GM18526 (cell line): ENCODE results near the gene ZFR2.

Source experiments
- POLR2A ChIP-seq: IDR thresholded peaks from 3 replicates; pipeline ENCODE4 v1.6.1; 2011; ENCODE audit not compliant: insufficient read length; ENCODE audit errors: extremely low read depth

ZFR2 gene

GRCh38 chr19:3882041-3882384 is 13.2 kb upstream of the ZFR2 start:
- TF ChIP-seq POLR2A = no peak

GRCh38 chr19:3881272-3882040 is 12.6 kb upstream of the ZFR2 start:
- no peak for TF ChIP-seq POLR2A

- no peak for TF ChIP-seq POLR2A
These were observed 11.8 kb upstream of the ZFR2 start, which contains the start of gene ATCAY for GRCh38 chr19:3880471-3881271. Gene ATCAY, plus strand, starts transcription at chr19:3880685. Its CDS starts 5,083 bp downstream, at chr19:3885768.

- TF ChIP-seq POLR2A = no peak
These were observed 10.8 kb upstream of the ZFR2 start for GRCh38 chr19:3879656-3880055.

GRCh38 chr19:3873151-3873550 is 4.3 kb upstream of the ZFR2 start:
- TF ChIP-seq POLR2A = no peak

- TF ChIP-seq POLR2A = no peak
These were observed 668 bp downstream of the ZFR2 start for GRCh38 chr19:3867971-3868769.

GRCh38 chr19:3866910-3867638 is 1.8 kb downstream of the ZFR2 start:
- no peak for TF ChIP-seq POLR2A

GRCh38 chr19:3863648-3864047 is 5.2 kb downstream of the ZFR2 start:
- no peak for TF ChIP-seq POLR2A

GRCh38 chr19:3862826-3863500 is 5.9 kb downstream of the ZFR2 start:
- TF ChIP-seq POLR2A = no peak

GRCh38 chr19:3860499-3860898 is 8.3 kb downstream of the ZFR2 start:
- no peak for TF ChIP-seq POLR2A

- TF ChIP-seq POLR2A = no peak
These were observed 11.3 kb downstream of the ZFR2 start for GRCh38 chr19:3857449-3858003.

- no peak for TF ChIP-seq POLR2A
These were observed 13.5 kb downstream of the ZFR2 start for GRCh38 chr19:3855320-3855719.

- TF ChIP-seq POLR2A = no peak
These were observed 16.1 kb downstream of the ZFR2 start for GRCh38 chr19:3852614-3853254.

- TF ChIP-seq POLR2A = no peak
These were observed 16.7 kb downstream of the ZFR2 start for GRCh38 chr19:3852177-3852511.
